Cardiac fibroblast (primary cell): ENCODE measurements around the gene ZXDC.

Experiments
- DNase-seq, 2 donors: peaks; one replicate each; pipeline versions ENCODE4 v3.0.0 to v3.0.0-alpha.2; 2010; ENCODE audit warnings: low read depth in 2 of 2
- H3K4me3 ChIP-seq, 2 donors: replicated peaks in 1 of 2; 1 replicate in 1 of 2; 2 replicates in 1 of 2; pipeline ENCODE4 v1.5.1; 2011; ENCODE audit warnings: low read depth in 2 of 2, low read length in 2 of 2, mild to moderate bottlenecking in 2 of 2, moderate library complexity in 1 of 2
- TF ChIP-seq, protein P1 (sequence below): IDR thresholded peaks from one replicate; pipeline ENCODE4 v1.5.1; 2011; ENCODE audit warnings: low read depth, mild to moderate bottlenecking, low read length, inconsistent platforms

ZXDC gene

DNA sequence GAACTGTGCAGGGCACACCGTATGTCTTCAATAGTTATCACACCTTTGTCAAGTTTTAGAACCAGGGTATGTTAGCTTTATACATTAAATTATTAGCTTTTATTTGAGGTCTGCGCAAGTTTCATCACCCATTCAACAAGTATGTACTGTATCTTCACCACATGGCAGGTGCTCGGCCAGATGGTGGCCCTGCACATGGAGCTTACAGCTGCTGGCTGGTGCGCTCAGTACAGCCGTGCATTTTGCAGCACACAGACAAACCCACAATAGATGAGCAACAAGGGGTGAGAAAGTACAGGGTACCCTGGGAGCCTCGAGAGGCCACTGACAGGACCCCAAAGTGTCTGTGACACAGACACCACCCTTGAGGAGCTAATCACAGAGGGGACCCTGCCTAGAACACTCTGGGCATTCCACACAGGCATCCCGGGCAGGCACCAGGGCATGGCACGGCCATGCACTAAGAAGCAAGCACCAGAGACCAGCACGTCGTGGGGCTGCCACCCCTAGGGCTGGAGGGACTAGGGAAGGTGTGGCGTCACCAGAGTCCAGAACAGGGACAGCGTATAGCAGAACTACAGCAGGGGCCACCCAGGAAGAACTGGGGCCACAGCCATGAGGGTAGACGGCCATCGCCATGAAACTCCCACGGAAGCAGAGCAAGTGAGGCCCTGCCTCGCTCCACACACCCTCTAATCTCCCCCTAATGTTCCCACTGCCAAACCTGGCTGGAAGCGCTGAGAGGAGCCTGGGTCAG, 27.4 kb downstream of the ZXDC start:
- no peak overlapping the region for H3K4me3 ChIP-seq
- DNase-seq, result no peak
- TF ChIP-seq, protein P1, sequence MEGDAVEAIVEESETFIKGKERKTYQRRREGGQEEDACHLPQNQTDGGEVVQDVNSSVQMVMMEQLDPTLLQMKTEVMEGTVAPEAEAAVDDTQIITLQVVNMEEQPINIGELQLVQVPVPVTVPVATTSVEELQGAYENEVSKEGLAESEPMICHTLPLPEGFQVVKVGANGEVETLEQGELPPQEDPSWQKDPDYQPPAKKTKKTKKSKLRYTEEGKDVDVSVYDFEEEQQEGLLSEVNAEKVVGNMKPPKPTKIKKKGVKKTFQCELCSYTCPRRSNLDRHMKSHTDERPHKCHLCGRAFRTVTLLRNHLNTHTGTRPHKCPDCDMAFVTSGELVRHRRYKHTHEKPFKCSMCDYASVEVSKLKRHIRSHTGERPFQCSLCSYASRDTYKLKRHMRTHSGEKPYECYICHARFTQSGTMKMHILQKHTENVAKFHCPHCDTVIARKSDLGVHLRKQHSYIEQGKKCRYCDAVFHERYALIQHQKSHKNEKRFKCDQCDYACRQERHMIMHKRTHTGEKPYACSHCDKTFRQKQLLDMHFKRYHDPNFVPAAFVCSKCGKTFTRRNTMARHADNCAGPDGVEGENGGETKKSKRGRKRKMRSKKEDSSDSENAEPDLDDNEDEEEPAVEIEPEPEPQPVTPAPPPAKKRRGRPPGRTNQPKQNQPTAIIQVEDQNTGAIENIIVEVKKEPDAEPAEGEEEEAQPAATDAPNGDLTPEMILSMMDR, result no peak

DNA sequence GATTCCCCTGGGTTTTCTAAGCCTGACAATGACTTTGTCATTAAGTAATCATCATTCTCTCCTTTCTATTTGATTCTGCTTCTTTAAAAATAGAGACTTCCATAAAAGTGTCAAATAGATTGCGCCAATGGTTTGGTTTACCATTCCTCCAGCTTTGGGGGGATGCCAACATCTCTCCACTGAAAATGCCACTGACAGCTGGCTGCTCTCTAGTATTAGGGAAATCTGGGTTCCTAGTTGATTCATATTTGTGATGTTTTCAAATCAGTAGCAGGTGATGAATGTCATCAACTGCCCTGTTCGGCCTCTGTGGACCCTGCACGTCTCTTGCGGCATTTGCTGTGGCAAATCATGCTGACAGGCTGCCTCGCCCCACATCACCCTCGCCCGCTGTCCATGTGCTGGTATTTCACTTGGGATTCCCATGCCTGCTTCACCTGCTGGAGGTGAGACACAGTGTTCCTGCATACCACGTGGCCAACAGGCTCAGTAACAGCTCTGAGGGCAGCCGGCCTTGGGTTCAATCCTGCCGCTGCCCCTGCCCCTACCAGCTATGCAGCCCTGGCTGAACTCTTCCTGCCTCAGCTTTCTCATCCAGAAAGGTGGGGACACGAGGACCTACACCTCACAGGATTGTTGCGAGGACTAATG, 28.1 kb downstream of the ZXDC start:
- TF ChIP-seq, protein P1, result no peak
- DNase-seq, result no peak
- H3K4me3 ChIP-seq, result no peak overlapping the region

- H3K4me3 ChIP-seq, result no peak overlapping the region
- TF ChIP-seq, protein P1, result no peak
- no peak for DNase-seq
Observed at GRCh38 chr3:126446791-126447190, 28.9 kb downstream of the ZXDC start.

DNA sequence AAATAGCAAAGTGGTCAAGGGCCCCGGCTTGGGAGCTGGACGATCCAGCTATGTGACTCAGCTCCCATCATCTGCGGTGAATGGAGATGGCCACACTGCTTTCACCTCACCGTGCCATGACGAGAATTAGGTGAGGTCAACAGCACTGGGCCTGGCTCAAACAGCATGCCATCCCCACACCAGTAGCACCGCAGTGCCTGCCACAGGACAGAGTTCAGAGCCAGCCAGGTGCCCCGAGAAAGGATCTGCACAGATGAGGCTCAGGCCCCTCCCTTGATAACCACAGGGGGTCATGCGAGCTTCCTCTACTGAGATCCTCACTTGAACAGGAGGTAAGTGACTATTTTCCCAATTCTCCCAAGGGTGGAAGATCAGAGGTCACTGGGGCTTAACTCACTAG, 29.4 kb downstream of the ZXDC start:
- H3K4me3 ChIP-seq, result no peak overlapping the region
- TF ChIP-seq, protein P1, result no peak

GRCh38 chr3:126445506-126445905, 30.2 kb downstream of the ZXDC start:
- no peak for DNase-seq

More for the DNA sequence above, 29.4 kb downstream of the ZXDC start:
- DNase-seq, result no peak

DNA sequence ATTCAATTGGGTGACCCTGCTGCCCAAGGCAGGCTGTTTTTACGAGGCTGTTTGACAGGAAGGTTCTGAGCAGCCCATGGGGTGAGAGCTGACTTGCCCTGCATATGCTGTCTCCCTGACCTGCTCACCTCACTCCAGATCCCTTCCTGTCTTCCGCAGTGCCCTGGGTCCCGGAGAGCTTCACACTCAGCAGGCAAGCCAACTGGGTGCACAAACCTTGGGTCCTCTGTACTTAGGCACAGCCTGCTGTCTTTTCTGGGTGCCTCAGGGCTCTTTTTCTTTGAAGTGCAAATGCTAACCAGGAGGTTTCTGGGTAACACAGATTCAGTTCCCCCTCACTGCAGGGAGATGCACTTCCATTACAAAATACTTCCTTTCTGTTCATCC, 32.8 kb downstream of the ZXDC start:
- TF ChIP-seq, protein P1, result no peak
- DNase-seq, result no peak
- no peak overlapping the region for H3K4me3 ChIP-seq

More at GRCh38 chr3:126445506-126445905, 30.2 kb downstream of the ZXDC start:
- TF ChIP-seq, protein P1, result no peak
- no peak overlapping the region for H3K4me3 ChIP-seq
